HepG2 (cell line): Measurements from ENCODE around the gene SNF8. TPM values are rescaled to one million over a fixed set of nuclear protein-coding genes. Genes with fewer than 3 reads are reported as not detected.

Source experiments
- BRCA1 ChIP-seq: sonication (generic); formaldehyde crosslinking; IDR thresholded peaks from 2 replicates; pipeline ENCODE4 v1.4.0; 2020; ENCODE audit warnings: missing genetic modification reagents
- HCFC1 ChIP-seq: fragments of 150-350 bp; IDR thresholded peaks from 2 replicates; pipeline ENCODE4 v1.6.1; 2014; ENCODE audit warnings: low read depth, low read length
- HMGXB3 ChIP-seq: sonication (generic); formaldehyde crosslinking; IDR thresholded peaks from 2 replicates; pipeline ENCODE4 v1.4.0; 2020; ENCODE audit warnings: missing genetic modification reagents, borderline replicate concordance
- NFIB ChIP-seq: sonication (generic); formaldehyde crosslinking; IDR thresholded peaks from 2 replicates; pipeline ENCODE4 v1.9.0; 2021; ENCODE audit warnings: missing genetic modification reagents, mild to moderate bottlenecking, borderline replicate concordance
- NFKB2 ChIP-seq: sonication (generic); formaldehyde crosslinking; IDR thresholded peaks from 2 replicates; pipeline ENCODE4 v1.4.0; 2020; ENCODE audit warnings: missing genetic modification reagents, borderline replicate concordance
- NFRKB ChIP-seq: fragments of 450-650 bp; IDR thresholded peaks from 2 replicates; pipeline ENCODE4 v1.6.1; 2017
- PHB2 ChIP-seq: fragments of 450-650 bp; IDR thresholded peaks from 2 replicates; pipeline ENCODE4 v1.6.1; 2018; ENCODE audit not compliant: partially characterized antibody
- POLR2AphosphoS2 ChIP-seq: IDR thresholded peaks from 2 replicates; pipeline ENCODE4 v1.6.1; 2011; ENCODE audit warnings: low read depth, low read length, improper control_type of control experiment
- REL ChIP-seq: sonication (generic); formaldehyde crosslinking; conservative IDR thresholded peaks from 2 replicates; pipeline ENCODE4 v1.8.0; 2022; ENCODE audit warnings: mild to moderate bottlenecking, missing genetic modification reagents, moderate library complexity
- SMYD3 ChIP-seq: sonication (generic); formaldehyde crosslinking; IDR thresholded peaks from 2 replicates; pipeline ENCODE4 v1.8.1; 2023; ENCODE audit warnings: mild to moderate bottlenecking, missing genetic modification reagents
- TP53 ChIP-seq: sonication (generic); formaldehyde crosslinking; conservative IDR thresholded peaks from 2 replicates; pipeline ENCODE4 v1.4.0; 2020; ENCODE audit warnings: missing genetic modification reagents
- ZNF136 ChIP-seq: sonication (generic); formaldehyde crosslinking; IDR thresholded peaks from 2 replicates; pipeline ENCODE4 v1.8.1; 2022; ENCODE audit warnings: low read depth, mild to moderate bottlenecking, moderate library complexity, missing genetic modification reagents
- ZNF552 ChIP-seq: sonication (generic); formaldehyde crosslinking; IDR thresholded peaks from 2 replicates; pipeline ENCODE4 v1.9.0; 2022; ENCODE audit warnings: missing genetic modification reagents, mild to moderate bottlenecking, borderline replicate concordance
- ZNF567 ChIP-seq: sonication (generic); formaldehyde crosslinking; IDR thresholded peaks from 2 replicates; pipeline ENCODE4 v1.8.1; 2023; ENCODE audit warnings: mild to moderate bottlenecking, missing genetic modification reagents, borderline replicate concordance
- ZNF672 ChIP-seq: sonication (generic); formaldehyde crosslinking; IDR thresholded peaks from 2 replicates; pipeline ENCODE4 v1.8.1; 2022; ENCODE audit warnings: missing genetic modification reagents
- ZNF747 ChIP-seq: sonication (generic); formaldehyde crosslinking; IDR thresholded peaks from 2 replicates; pipeline ENCODE4 v1.8.1; 2023; ENCODE audit warnings: missing genetic modification reagents, mild to moderate bottlenecking, borderline replicate concordance
- ZNF770 ChIP-seq: sonication (generic); formaldehyde crosslinking; IDR thresholded peaks from 2 replicates; pipeline ENCODE4 v1.5.0; 2020; ENCODE audit warnings: mild to moderate bottlenecking, missing genetic modification reagents
- ZSCAN29 ChIP-seq: sonication (generic); formaldehyde crosslinking; conservative IDR thresholded peaks from 2 replicates; pipeline ENCODE4 v1.4.0; 2020; ENCODE audit warnings: mild to moderate bottlenecking, missing genetic modification reagents
- polyA plus RNA-seq, 8 experiments: library from polyadenylated mRNA; depleted of rRNA in 3 of 8; stranded (reverse) in 7 of 8; unstranded in 1 of 8; fragments of >200 nt; fragmentation: Illumina TruSeq in 4 of 8; extraction: Trizol in 4 of 8; gene quantifications; 2 replicates each; pipeline versions ENCODE4 v1.2.1 to v1.2.3, GENCODE V29; 2011 to 2016; ENCODE audit warnings: low read depth in 4 of 8, missing spikeins in 1 of 8, mixed read lengths in 1 of 8; ENCODE audit not compliant: insufficient read depth in 1 of 8
- total RNA-seq, 5 experiments: library from RNA; depleted of rRNA; stranded (reverse); fragments of >200 nt; fragmentation: Illumina TruSeq; extraction: Trizol; gene quantifications; 2 replicates each; pipeline ENCODE4 v1.2.3, GENCODE V29; 2016; ENCODE audit warnings: low read depth in 1 of 5

The SNF8 gene
- total and polyA plus RNA-seq, 2 of the 13 experiments (the other 11 are each of a cell fraction or from before 2014, with no cell fraction given): 114 to 153 TPM

- TF ChIP-seq HMGXB3: peak; percentile 33; the same call in 1 of the 2 replicates
- no peak for TF ChIP-seq NFIB (CRISPR knock-in tag)
- TF ChIP-seq TP53 (CRISPR knock-in tag): no peak
- TF ChIP-seq HCFC1: no peak
- 0 out of 2 replicates have a peak, but pooled peaks have one; percentile 60 for TF ChIP-seq SMYD3
- TF ChIP-seq ZNF552: no peak
- no peak for TF ChIP-seq ZNF747
- no peak for TF ChIP-seq PHB2
- TF ChIP-seq ZNF672 (CRISPR knock-in tag): no peak
- no peak for TF ChIP-seq POLR2AphosphoS2
- TF ChIP-seq NFKB2 (CRISPR knock-in tag): no peak; the same call in none of the 2 replicates
- no peak for TF ChIP-seq REL (CRISPR knock-in tag)
- TF ChIP-seq NFRKB: no peak
- no peak for TF ChIP-seq BRCA1 (CRISPR knock-in tag)
- no peak for TF ChIP-seq ZNF136 (CRISPR knock-in tag)
- TF ChIP-seq ZNF567 (CRISPR knock-in tag): peak; percentile 56; the same call in 1 of the 2 replicates
- no peak for TF ChIP-seq ZSCAN29 (CRISPR knock-in tag)
- TF ChIP-seq ZNF770 (CRISPR knock-in tag): no peak
These were observed 16.3 kb upstream of the SNF8 start (continued) for GRCh38 chr17:48960834-48961515.
